Progenitor cell of endocrine pancreas (in vitro differentiated cells): ENCODE data around the gene DGKI. TPM values are rescaled to one million over a fixed set of nuclear protein-coding genes. Genes with fewer than 3 reads are reported as not detected.

Experiments
- DNase-seq: peaks from one replicate; pipeline ENCODE4 v3.0.0; 2021; ENCODE audit warnings: low spot score; ENCODE audit not compliant: unreplicated experiment
- H3K27ac Mint-ChIP-seq: 2 replicates; pipeline ENCODE4 v1.8.0; 2021; ENCODE audit warnings: mild to moderate bottlenecking, moderate library complexity, mixed read lengths
- H3K27me3 Mint-ChIP-seq: 2 replicates; pipeline ENCODE4 v1.8.0; 2021; ENCODE audit warnings: mixed read lengths
- H3K36me3 Mint-ChIP-seq: 2 replicates; pipeline ENCODE4 v1.8.0; 2022; ENCODE audit warnings: mixed read lengths; ENCODE audit not compliant: insufficient read depth
- H3K4me1 Mint-ChIP-seq: 2 replicates; pipeline ENCODE4 v1.8.0; 2021; ENCODE audit warnings: low read depth, mixed read lengths
- H3K4me3 Mint-ChIP-seq: 2 replicates; pipeline ENCODE4 v1.8.0; 2021; ENCODE audit warnings: low read depth, mild to moderate bottlenecking, moderate library complexity, mixed read lengths
- H3K9me3 Mint-ChIP-seq: 2 replicates; pipeline ENCODE4 v1.8.0; 2021; ENCODE audit warnings: low read depth, mixed read lengths
- CTCF ChIP-seq: fragments of 200-600 bp; sonication (generic); IDR thresholded peaks from one replicate; pipeline ENCODE4 v1.5.0; 2021; ENCODE audit warnings: antibody characterized with exemption, mild to moderate bottlenecking; ENCODE audit not compliant: unreplicated experiment
- total RNA-seq: library from RNA; stranded (reverse); gene quantifications from 2 replicates; pipeline ENCODE4 v1.2.1, GENCODE V29; 2021

DGKI gene
- total RNA-seq, 1 donor from 2014 or later: 0.41 TPM

- H3K4me3 Mint-ChIP-seq: no peak overlapping the region
- no peaks in the 10 kb centered on the region for H3K4me1 Mint-ChIP-seq
- no peaks in the 10 kb centered on the region for H3K27me3 Mint-ChIP-seq
- TF ChIP-seq CTCF: no peak
- peaks cover 4% of the 10 kb centered on the region for H3K36me3 Mint-ChIP-seq
- DNase-seq: no peak
- H3K27ac Mint-ChIP-seq: no peak overlapping the region
- peaks cover 40% of the 10 kb centered on the region for H3K9me3 Mint-ChIP-seq
These were observed 483.1 kb downstream of the DGKI start for GRCh38 chr7:137363683-137364082.

GRCh38 chr7:137360087-137360679 is 486.6 kb downstream of the DGKI start:
- peaks cover 4% of the 10 kb centered on the region for H3K36me3 Mint-ChIP-seq
- no peaks in the 10 kb centered on the region for H3K27me3 Mint-ChIP-seq
- H3K9me3 Mint-ChIP-seq: peaks cover 47% of the 10 kb centered on the region
- H3K27ac Mint-ChIP-seq: no peak overlapping the region
- no peaks in the 10 kb centered on the region for H3K4me1 Mint-ChIP-seq
- no peak for DNase-seq
- H3K4me3 Mint-ChIP-seq: no peak overlapping the region
- no peak for TF ChIP-seq CTCF

GRCh38 chr7:137354961-137355360 is 491.8 kb downstream of the DGKI start:
- peaks cover 21% of the 10 kb centered on the region for H3K9me3 Mint-ChIP-seq
- no peak overlapping the region for H3K4me3 Mint-ChIP-seq
- TF ChIP-seq CTCF: no peak
- no peaks in the 10 kb centered on the region for H3K36me3 Mint-ChIP-seq
- DNase-seq: no peak
- H3K27ac Mint-ChIP-seq: no peak overlapping the region
- peaks cover 3% of the 10 kb centered on the region for H3K4me1 Mint-ChIP-seq
- H3K27me3 Mint-ChIP-seq: no peaks in the 10 kb centered on the region

- Mint-ChIP-seq H3K36me3 (no peaks in the 10 kb centered on the region), H3K4me1 (peaks cover 3% of the 10 kb centered on the region), H3K27me3 (no peaks in the 10 kb centered on the region), H3K27ac (no peak overlapping the region), H3K9me3 (peaks cover 20% of the 10 kb centered on the region), H3K4me3 (no peak overlapping the region)
- no peak for TF ChIP-seq CTCF
- DNase-seq: no peak
These were observed 492.4 kb downstream of the DGKI start for GRCh38 chr7:137354396-137354795.

- no peak overlapping the region for H3K27ac Mint-ChIP-seq
- peaks cover 3% of the 10 kb centered on the region for H3K4me1 Mint-ChIP-seq
These were observed 494.8 kb downstream of the DGKI start for GRCh38 chr7:137351941-137352340.

More at GRCh38 chr7:137351941-137352340, 494.8 kb downstream of the DGKI start:
- DNase-seq: no peak
- no peak for TF ChIP-seq CTCF
- H3K9me3 Mint-ChIP-seq: peaks cover 4% of the 10 kb centered on the region
- no peak overlapping the region for H3K4me3 Mint-ChIP-seq
- no peaks in the 10 kb centered on the region for H3K36me3 Mint-ChIP-seq
- no peaks in the 10 kb centered on the region for H3K27me3 Mint-ChIP-seq
